HG03520 (cell line): ENCODE measurements around the gene STX2.
A peak's percentile ranks its signal among the peaks of the same experiment; 100 is the strongest.
"Not testable (repeated sequence)": the region's sequence is repeated elsewhere in the genome, so short reads cannot be mapped to it uniquely, and the experiment has no call there.

ENCODE experiments used
- ATAC-seq: cut with Tn5 transposase; IDR thresholded peaks from one replicate; pipeline ENCODE4 v1.9.1; 2021; ENCODE audit warnings: mild to moderate bottlenecking, moderate library complexity; ENCODE audit not compliant: unreplicated experiment

The STX2 gene

DNA sequence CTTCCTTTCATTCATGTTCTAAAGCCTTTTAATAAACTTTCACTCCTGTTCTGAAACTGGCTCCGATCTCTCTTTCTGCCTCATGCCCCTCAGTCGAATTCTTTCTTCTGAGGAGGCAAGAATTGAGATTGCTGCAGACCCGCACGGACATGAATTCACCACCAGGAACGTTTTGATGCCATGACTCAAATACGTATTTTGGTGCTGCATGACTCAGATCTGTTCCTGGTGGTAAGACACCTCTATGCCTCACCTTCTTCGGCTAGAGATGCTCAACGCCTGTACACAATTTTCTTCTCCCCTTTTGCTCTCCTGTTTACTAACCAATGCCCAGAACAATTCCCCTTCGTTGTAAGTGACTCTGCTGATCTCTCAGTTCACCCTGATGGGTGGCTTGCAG lies 70.9 kb downstream of the STX2 start:
- no peak for ATAC-seq

DNA sequence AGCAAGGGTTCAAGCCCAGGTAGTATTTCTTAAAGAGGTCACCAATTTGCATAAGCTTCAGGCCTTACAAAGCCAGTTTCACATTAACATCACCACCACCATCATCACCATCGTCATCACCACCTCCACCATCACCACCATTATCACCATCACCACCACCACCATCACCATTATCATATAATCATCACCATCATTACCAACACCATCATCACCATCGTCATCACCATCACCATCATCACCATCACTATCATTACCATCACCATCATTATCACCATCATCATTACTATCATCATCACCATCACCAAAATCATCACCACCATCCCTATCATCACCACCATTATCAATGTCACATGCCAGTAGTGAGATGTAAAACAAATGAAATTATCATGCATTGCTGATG lies 72.6 kb downstream of the STX2 start:
- ATAC-seq, result no peak

DNA sequence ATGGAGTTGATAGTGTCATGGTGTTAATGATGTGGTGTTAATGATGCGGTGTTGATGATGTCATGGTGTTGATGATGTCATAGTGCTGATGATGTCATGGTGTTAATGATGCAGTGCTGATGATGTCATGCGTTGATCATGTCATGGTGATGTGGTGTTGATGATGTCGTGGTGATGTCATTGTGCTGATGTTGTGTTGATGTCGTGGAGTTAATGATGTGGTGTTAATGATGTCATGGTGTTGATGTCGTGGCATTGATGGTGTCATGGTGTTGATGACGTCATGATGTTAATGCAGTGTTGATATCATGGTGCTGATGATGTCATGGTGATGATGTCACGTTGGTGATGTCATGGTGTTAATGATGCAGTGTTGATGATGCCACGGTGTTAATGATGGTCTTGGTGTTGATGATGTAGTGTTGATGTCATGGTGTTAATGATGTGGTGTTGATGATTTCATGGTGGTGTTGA lies 73.8 kb downstream of the STX2 start:
- ATAC-seq, result no peak

DNA sequence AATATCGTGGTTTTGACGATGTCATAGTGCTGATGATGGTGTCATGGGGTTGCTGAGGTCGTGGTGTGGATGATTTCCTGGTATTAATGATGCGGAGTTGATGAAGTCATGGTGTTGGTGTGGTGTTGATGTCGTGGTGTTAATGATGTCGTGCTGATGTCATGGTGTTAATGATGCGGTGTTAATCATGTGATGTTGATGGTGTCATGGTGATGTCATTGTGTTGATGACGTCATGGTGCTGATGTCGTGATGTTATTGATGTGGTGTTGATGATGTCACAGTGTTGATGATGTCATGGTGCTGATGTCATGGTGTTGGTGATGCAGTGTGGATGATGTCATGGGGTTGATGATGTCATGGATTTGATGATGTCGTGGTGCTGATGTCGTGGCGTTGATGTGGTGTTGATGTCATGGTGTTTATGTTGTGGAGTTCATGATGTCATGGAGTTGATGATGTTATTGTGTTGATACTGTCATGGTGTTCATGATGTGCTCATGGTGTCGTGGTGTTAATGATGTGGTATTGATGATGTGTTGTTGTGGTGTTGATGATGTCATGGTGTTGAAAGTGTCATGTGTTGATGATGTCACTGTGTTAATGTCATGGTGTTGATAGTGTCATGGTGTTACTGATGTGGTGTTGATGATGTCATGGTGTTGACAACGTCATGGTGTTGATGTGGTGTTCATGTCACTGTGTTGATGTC lies 74.4 kb downstream of the STX2 start:
- no peak for ATAC-seq

DNA sequence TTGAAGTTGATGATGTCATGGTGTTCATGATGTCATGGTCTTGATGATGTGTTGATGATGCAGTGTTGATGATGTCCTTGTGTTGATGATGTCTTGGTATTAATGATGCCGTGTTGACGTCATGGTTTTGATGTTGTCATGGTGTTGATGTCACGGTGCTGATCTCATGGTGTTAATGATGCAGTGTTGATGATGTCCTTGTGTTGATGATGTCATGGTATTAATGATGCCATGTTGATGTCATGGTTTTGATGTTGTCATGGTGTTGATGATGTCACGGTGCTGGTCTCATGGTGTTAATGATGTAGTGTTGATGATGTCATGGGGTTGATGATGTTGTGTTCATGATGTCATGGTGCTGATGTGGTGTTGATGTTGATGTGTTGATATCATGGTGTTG lies 75.0 kb downstream of the STX2 start:
- no peak for ATAC-seq

DNA sequence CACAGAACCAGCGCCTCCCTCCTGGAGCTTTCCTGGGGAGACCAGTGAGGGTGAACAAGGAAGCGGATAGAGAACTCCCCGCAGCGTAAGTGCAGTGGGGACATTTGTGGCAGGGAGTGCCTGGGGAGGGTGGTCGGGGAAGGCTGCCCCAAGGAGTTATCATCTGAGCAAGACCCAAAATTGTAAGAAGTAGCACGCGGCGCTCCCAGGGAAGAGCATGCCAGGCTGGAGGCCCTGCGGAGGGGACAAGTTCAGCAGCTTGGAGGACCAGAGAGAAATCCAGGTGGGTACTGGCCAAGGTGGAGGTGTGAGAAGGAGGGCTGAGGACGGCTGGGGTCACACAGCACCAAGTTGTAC lies 76.8 kb downstream of the STX2 start:
- no peak for ATAC-seq

DNA sequence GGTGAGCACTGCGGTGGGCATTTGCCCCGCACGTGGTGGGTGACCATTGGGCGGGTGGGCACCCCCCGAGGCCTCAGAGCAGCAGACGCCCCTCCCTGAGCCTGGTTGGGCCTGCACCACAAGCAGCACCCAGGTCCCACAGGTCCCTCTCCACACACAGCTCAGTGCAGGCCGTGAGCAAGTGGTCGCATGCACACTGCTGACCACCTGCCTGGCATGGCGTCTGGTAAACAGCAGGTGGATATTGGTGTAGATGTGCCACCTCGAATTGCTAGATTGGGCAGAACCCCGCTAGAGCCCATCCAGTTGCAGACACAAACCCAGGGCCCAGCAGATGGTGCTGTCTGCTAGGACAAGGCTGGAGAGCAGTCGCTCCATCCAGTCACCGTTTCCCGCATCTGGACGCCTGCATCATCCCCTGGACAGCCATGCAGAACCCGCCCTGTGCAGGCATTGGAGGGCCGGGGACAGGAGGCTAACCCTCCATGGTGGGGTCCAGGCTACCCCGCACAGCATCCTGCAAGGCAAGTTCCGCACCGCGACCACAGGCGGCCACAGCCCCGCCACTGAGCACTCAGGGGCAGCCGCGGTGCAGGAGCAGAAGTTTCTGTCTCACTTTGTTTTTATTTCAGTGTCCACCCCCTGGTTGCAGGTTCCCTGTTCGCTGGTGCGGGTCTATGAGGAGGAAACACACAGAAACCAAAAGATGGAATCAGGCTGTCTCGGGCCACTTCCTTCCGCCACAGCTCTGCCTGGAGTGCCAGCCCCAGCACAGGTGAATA lies 77.3 kb downstream of the STX2 start:
- peak; percentile 37 for ATAC-seq

DNA sequence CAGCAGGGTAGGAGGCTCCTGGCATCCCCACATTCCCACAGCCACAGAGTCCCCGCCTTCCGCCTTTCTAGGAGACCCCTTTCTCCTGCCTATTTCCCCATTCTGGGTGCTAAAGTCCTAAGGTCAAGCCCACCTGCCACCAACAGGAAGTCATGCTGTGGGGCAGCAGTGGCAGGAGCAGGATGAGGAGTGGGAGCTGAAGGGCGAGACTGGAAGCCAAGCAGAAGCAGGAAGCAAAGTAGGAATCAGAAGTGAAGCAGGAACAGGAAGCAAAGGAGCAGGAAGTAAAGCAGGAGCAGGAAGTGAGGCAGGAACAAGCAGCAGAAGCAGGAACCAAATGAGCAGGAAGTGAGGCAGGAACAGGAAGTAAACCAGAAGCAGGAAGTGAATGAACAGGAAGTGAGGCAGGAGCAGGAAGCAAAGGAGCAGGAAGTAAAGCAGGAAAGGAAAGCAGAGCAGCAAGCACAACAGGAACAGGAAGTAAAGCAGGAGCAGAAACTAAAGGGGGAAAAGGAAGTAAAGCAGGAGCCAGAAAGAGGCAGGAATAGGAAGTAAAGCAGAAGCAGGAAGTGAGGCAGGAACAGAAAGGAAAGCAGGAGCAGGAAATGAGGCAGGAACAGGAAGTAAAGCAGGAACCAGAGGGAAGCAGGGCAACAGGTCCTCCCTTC lies 84.7 kb downstream of the STX2 start:
- ATAC-seq, result no peak

DNA sequence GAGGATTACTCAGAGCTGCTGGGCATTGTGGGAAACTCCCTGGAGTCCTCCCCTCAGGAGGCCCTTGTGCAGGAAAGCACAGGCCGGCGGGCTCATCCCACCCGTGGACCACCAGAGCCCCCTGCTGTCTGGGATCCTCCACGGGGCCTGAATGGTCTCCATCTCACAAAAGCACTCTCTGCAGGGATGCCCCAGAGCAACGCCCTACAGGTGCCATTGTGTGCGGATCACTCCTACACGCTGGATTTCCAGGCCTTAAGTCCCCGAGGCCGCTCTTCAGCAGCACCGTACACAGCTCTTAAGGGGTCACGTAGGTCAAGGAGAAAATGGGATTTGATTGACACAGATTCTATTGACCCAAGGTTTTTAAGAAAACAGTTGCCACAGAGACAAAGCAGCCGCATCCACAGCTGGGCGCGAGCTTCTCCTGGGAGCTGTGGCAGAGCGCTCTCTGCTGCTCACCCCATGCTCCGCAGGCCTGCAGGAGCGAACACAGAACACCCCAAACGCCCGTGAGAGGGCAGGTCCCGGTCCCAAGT lies 86.3 kb downstream of the STX2 start:
- no peak for ATAC-seq

DNA sequence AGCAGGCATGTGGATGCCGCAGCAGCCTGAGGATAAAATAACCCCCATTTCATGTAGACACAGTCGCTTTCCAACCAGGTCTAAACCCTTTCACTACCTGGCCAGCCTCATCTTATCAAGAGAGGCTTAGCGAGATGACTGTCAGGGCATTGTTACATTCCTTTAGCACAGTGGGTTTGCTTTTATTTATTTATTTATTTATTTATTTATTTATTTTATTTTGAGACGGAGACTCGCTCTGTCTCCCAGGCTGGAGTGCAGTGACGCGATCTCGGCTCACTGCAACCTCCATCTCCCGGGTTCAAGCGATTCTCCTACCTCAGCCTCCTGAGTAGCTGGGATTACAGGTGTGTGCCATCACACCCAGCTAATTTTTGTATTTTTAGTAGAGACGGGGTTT lies 87.0 kb downstream of the STX2 start:
- ATAC-seq, result not testable (repeated sequence)

DNA sequence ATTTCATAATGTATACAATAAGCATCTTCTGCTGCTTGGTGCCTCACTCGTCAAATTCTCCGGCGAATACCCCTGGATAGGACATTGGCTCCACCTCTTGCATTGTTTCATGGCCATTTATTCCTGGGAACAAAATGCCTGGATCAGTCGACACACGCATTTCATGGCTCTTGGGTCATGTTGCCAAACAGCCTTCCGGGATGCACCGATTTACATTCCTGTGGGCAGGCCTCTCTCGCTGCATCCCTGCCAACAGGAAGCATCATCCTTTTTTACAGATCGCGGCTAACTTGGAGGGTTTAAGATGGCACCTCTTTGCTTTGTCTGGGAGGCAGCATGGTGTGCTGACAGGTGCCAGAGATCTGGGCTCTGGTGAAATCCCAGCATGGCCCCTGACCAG lies 90.3 kb downstream of the STX2 start:
- no peak for ATAC-seq

DNA sequence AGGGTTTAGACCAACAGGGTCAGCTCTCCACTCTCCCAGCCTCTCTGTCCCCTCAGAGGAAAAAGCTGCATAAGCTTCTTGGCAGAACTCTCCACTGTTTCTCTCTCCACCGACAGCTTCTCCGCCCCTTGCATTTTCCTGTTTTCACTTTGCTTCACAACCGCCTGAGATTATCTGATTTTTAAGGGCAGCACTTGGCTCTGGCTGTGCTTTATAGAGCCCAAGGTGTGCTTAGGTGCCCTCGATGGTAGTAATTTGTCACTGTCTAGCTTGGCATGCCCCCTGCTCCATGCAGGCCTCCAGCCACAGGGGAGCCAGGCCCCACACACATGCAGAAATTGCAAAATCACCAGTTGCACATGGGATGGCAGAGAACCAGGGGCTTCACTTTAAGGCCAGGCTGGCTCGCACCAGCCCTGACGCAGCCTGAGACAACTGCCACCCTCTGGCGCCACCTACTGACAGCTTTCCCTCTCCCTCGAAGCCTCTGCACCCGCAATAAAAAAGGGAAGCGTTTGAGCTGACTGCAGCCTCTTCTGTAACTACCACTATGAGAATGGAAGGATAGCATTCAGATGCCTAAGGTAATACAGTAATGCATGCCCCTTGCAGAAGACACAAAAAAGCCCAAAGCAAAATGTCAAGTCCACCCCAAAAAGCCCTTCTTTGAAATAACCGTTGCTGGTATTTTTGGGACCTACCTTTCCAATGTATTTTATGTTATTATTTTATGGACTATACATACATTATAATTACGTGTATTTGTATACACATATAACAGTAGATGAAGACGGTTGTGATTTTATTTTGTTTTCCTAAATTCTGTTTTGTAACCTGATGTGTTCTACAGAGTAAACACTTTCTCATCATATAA lies 90.9 kb downstream of the STX2 start:
- peak; percentile 86 for ATAC-seq

DNA sequence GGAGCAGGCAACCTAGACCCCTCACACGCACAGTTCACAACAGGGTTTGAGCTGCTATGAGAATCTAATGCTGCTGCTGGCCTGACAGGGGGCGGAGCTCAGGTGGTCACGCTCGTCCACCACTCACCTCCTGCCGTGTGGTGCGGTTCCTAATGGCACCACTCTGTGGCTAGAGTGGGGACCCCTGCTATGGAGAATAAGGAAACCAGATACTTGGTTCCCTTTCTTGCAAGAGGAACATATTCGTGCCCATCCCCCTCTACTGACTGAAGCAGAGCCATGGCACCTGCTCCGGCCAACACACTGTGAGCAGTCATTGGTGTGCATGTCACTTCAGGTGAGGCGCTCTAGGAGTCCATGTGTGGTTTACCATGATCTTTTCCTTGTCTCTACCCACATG lies 92.5 kb downstream of the STX2 start:
- ATAC-seq, result no peak

DNA sequence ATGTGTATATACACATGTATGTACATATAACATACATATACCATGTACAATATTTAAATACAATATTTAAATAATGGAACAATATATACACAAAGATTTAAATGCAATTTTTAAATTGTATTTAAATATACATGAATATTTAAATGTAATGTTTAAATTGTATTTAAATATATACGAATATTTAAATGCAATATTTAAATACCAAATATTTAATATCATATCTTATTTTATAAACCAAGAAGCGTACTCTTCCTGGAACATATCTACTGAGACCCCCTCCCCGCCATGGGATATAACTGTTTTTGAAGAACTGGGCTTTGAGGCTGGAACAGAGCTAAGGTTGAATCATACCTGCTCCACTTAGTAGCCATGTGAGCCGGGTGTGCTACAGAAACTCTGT lies 93.1 kb downstream of the STX2 start:
- ATAC-seq, result no peak

DNA sequence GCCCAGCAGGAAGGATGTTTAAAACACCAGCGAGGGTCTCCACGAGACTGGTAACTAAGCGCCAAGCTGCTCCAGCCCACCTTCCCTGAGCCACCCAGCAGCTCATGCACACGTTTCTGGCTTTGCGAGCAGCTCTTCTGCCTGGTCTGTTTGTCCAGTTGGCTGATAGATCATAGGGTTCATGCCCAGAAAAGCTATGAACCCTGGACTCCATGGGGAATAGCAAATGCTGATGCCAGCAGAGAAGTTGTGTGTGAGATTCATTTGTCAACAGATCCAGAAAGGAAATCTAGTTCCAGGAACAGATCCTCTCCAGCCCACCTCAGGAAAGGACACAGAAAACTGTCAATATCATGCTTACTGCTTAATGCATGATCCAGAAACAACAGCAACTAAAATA lies 94.8 kb downstream of the STX2 start:
- no peak for ATAC-seq

DNA sequence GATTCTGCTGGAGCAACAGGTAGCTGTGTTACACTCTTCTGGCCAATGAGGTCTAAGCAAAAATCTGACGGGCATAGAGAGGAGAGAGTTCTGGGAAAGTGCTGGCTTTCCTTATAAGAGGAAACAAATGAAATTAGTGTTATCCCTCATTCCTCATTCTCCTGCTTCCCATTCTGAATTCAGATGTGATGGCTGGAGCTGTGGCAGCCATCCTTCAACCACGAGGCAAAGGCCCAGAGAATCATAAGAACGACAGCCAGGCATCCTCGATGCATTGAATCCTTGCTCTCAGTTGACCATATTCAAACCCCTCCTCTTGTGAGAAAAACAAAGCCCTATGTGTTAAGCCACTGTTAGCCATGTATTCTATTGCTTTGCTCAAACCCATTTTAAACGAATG lies 95.4 kb downstream of the STX2 start:
- no peak for ATAC-seq

DNA sequence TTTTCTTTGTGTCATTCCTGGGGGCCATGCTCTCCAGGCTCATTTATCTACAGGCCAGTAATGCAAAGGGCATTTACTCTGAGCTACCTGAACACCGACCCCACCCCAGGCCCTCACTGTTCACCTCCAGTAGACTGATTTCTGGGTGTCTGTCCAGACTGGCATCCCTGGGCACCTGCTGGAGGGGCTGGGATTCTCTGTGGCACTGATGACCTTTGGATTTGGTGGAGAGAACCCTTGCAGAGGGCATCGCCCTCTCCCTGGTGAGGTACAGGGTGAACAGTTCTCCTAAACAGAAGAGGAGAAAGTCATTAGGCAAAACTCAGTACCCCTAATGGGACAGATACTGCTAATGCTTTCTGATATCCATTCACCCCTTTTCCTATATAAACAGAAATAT lies 95.9 kb downstream of the STX2 start:
- no peak for ATAC-seq

DNA sequence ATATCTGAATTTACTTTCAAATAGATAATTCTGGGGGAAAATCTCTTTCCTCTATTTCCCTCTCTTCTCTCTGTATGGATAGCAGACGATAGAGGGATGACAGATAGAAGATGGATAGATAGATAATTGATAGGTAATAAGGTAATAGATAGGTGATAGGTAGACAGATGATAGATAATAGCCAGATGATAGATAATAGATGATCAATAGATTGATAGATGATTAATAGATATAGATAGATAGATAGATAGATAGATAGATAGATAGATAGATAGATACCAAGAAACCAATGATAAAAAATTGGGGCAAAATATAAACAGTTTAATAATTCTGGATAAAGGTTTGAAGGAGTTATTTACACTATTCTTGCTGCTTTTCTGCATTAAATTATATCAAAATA lies 96.3 kb downstream of the STX2 start:
- ATAC-seq, result no peak

DNA sequence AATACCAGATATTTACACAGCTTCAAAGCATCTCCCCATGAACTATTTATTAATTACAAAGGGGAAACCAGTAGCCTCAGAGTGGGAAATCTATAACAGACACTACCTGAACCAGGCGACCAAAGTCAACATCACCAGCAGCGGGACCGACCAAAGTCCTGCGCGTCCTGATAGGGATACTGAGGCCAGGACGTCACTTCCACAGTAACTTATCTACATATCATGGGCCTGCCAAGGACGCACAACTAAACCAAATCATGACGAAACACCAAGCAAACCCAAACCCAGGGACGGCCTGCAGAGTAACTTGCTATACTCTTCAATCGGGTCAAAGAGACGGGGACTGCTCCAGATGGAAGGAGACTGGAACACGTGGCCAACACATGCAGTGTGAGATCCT lies 96.9 kb downstream of the STX2 start:
- ATAC-seq, result no peak
